ENCODE data around the gene OR2F1.

Gene OR2F1, protein sequence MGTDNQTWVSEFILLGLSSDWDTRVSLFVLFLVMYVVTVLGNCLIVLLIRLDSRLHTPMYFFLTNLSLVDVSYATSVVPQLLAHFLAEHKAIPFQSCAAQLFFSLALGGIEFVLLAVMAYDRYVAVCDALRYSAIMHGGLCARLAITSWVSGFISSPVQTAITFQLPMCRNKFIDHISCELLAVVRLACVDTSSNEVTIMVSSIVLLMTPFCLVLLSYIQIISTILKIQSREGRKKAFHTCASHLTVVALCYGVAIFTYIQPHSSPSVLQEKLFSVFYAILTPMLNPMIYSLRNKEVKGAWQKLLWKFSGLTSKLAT

GRCh38 chr7:143954544-143954943 is at the start of gene OR2F1:
OR2F1 (plus strand) TSS chr7:143954844; CDS start chr7:143959971, 5,127 bp downstream.
- no peak for DNase-seq

- no peak for DNase-seq
Measured at GRCh38 chr7:143905509-143905908, 49.1 kb upstream of the OR2F1 start.

DNA sequence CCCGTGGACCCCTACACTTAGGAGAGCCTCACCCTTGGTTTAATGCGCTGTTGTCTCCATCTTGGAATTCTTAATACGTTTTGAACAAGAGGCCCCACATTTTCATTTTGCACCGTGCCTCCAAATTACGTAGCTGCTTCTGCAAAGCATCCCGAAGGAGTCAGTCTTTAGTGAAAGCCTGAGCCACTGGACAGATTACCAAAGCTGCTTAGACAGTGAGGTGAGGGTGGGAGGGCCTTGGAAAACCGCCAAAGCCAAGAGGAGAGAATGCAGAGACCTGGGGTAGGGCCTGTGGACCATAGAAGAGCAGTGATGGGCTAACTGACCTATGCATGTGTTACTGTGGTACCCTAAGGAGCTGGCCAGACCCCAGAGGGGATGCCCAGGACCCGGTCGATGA is 48.5 kb upstream of the OR2F1 start:
- DNase-seq, result no peak

DNA sequence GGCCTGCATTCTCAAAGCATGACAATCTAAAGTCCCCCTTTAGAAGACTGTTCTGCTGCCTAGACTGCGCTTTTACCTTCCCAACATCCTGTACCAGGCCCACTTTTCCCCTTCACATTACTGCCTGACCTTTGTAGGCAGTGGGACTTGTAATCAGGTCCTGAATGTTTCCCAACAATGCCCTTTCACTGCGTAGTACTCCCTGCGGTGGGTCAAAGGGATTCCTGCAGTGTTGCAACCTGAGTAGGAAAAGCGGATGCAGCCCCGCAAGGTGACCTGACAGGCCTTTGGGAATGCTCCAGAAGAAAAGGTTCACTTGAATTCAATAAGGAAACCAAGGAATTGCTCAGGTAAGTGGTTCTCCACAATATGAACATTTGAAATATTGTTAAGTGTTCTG is 47.7 kb upstream of the OR2F1 start:
- DNase-seq, result no peak

DNA sequence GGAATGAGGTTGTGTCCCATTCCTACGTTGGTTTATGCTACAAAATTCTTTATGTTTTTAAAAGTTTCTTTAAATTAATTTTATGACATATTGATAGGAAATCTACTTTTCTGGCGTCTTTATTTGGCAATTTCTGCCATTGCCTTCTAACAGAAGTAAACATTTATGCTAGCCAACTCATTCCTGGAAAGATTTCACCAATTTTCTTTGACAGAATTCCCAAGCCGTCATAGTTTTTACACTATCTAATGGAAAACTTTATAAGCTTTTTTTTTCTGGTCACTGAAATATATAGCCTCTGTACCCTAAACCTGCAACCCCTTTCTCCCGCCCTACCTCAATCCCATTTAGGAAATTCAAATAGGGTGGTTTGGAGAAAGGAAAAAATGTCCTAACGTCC is 46.5 kb upstream of the OR2F1 start:
- DNase-seq, result no peak

- DNase-seq, result no peak
Measured at GRCh38 chr7:143909863-143910262, 44.8 kb upstream of the OR2F1 start.

GRCh38 chr7:143910473-143911248 is 44.0 kb upstream of the OR2F1 start:
- no peak for DNase-seq

DNA sequence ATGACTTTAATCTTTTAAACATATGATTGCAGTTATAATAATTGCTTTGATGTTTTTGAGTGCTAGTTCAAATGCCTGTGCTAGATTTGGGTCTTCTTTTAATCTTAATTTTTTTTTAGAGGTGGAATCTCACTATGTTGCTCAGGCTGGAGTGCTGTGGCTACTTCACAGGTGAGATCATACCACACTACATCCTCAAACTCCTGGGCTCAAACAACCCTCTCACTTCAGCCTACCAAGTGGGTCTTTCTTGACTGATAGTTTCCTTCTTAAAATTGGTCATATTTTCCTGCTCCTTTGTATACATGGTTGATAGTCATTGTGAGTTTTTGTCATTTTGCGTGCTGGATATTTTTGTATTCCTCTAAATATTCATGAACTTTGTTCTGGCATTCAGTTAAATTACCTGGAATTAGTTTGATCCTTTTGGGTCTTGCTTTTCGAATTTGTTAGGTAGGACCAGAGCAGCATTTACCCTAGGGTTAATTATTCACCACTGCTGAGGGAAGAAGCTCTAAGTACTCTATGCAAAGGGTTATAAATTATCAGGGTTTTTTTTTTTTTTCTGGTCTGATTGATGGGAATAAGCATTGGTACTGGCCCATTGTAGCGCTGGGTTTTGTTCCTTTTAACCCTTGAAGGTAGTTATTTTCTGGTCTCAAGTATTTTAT is 40.6 kb upstream of the OR2F1 start:
- DNase-seq, result no peak

- no peak for DNase-seq
Measured at GRCh38 chr7:143914938-143915652, 39.5 kb upstream of the OR2F1 start.

DNA sequence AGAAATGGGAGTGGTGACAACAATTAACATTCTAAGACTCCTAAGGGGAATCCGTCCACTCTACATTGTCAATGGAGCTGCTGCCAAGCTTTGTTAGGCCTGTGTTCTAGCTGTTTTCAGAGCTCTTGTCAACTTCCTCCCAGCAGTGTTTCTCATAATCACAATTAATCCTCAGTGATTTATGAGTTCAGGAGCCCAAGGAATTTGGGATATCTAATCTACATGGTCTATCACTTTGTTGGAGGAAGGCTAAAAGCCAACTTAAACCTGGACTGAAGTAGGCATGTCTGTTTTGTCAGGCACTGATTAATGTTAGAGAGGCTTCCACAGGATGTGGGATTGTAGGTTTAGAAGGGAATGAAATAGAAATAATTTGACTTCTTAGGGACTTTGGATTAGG is 29.8 kb upstream of the OR2F1 start:
- no peak for DNase-seq

- DNase-seq, result no peak
Measured at GRCh38 chr7:143929224-143929920, 25.3 kb upstream of the OR2F1 start.

GRCh38 chr7:143931739-143932138 is 22.9 kb upstream of the OR2F1 start:
- no peak for DNase-seq

DNA sequence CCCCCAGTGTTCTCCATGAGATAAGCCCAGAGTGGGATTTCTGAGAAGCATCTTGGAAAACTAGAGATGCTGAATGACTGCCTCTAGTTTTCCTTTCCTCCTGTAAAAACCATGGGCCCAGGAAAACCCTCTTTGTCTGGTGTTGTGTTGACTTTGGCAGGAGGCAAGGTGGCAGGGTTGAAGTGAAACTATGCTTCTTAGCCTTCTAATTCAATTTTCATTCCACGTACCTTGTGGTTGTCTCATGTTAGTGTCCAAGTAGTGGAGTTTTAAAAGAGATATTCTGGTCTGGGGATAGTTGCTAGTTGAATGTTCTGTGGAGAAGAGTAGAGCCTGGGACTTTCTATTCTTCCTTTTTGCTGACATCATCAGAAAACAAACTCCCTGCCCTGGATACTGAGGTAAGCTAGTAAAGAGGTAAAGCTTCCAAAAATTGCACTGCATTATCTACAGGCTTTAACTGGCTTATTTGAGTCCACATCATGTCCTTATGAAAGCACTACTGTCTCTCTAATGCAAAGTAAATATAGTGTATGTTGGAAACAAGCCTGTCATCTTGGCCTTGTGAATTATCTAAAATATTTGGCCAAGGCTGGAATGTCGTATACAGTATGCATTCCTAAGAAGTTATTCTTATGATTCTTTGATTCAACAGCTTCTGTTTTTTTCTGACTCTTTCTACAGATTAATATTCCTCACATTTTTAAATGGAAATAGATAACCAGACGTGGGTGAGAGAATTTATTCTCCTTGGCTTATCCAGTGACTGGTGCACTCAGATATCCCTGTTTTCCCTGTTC is 19.9 kb upstream of the OR2F1 start, which contains the start of gene OR2F2:
OR2F2 (plus strand) TSS at position 708 of the 800 bp plus-strand sequence; CDS start at position 708, 0 bp downstream.
- no peak for DNase-seq

GRCh38 chr7:143936087-143937009 is 18.3 kb upstream of the OR2F1 start:
- no peak for DNase-seq

- DNase-seq, result no peak
Measured at GRCh38 chr7:143938379-143939243, 16.0 kb upstream of the OR2F1 start.

GRCh38 chr7:143945423-143945822 is 9.2 kb upstream of the OR2F1 start:
- no peak for DNase-seq

- DNase-seq, result no peak
Measured at GRCh38 chr7:143947111-143947510, 7.5 kb upstream of the OR2F1 start.

DNA sequence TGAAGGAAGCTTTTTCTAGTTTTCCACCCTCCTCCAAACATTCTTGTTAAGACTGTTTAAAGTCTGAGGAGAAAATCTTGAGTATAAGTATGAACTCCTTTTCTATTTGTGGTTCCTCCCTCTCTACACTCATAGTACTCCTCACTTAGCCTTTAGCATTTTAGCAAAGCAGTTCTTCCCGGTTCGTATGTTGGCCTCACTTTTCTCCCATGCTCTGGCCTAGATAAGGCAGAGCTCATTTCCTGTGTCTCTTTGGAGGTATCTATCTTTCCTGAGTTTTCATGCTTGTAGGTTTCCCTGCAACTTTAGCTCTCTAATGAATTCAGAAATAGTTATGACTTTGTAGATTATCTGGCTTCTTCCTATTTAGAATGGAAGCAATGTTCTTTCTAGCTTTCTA is 5.9 kb upstream of the OR2F1 start:
- no peak for DNase-seq

- DNase-seq, result no peak
Measured at GRCh38 chr7:143953421-143953820, 1.2 kb upstream of the OR2F1 start.

Data from NCI-H2029 treated with DMSO at 0.1 percent for 48 hours (cell line).